Effector CD4-positive, alpha-beta T cell (primary cell): ENCODE results near the gene BACH2.
"Not testable (repeated sequence)": the region's sequence is repeated elsewhere in the genome, so short reads cannot be mapped to it uniquely, and the experiment has no call there.

Experiments
- DNase-seq: peaks from one replicate; pipeline ENCODE4 v3.0.0-alpha.2; 2020

The BACH2 gene

GRCh38 chr6:90180526-90180925 lies 116.1 kb downstream of the BACH2 start:
- no peak for DNase-seq

- no peak for DNase-seq
These were observed 117.2 kb downstream of the BACH2 start for GRCh38 chr6:90179190-90180169.

DNA sequence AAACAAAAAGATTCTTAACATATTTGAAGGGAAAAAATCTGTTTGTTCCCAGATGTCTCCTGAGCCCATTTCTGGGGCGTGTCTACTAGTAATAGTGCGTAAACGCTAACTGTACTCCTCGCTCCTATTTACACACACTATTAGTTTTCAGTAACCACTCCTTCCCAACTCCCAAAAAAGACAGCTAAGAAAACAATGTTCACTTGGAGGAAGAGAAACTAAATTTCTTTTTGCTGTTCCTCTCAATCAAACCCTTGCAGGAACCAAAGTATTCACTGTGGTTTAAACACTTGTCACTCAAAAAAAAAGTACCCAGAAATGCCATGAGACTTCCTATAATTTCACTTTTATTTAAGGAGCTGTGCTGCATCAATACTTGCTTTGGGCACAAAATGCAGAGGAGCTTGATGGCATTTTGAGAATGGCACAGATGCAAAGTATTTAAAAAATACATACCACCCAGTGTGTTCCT lies 118.2 kb downstream of the BACH2 start:
- no peak for DNase-seq

GRCh38 chr6:90177544-90178383 lies 118.9 kb downstream of the BACH2 start:
- no peak for DNase-seq

- DNase-seq = peak; percentile 28
These were observed 120.8 kb downstream of the BACH2 start for GRCh38 chr6:90175627-90176538.

- no peak for DNase-seq
These were observed 123.2 kb downstream of the BACH2 start for GRCh38 chr6:90173262-90173925.

DNA sequence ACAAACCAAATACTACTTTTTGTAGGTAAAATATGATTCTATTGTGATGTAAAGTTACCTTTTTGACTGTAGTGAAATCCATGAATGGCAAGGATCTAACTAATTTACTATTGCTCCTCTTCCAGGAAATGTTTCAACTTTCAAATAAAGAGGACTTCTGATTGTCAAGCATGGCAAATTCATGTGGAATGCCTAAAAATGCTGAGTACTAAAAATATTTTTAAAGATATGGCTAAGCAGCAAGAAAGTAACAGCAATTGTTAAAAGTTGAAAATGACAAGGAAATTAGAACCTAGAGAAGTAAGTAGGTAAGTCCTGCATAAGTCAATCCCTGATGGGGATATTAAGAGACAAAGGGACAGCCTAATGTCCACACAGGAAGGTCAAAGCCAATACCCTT lies 126.0 kb downstream of the BACH2 start:
- DNase-seq = no peak

- no peak for DNase-seq
These were observed 127.3 kb downstream of the BACH2 start for GRCh38 chr6:90169374-90169773.

DNA sequence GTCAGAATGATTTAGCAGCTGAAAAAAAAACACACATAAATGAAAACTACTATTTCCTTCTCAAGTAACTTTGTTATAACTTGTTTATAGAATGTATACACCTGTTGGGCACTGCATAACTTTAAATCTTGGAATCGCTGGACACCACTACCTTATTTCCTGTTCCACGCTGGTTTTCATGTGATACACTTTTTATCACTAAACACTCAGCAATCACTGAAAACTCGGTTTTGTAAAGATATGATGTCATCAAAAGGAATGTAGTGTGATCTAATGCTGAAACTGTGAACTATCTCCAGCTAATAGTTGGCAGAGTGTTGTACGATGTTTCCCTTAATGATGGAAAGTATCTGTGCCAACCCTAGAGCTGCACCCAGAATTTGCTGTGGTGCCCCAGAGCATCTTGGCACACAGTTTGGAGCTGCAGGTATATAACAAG lies 127.9 kb downstream of the BACH2 start:
- DNase-seq = no peak

DNA sequence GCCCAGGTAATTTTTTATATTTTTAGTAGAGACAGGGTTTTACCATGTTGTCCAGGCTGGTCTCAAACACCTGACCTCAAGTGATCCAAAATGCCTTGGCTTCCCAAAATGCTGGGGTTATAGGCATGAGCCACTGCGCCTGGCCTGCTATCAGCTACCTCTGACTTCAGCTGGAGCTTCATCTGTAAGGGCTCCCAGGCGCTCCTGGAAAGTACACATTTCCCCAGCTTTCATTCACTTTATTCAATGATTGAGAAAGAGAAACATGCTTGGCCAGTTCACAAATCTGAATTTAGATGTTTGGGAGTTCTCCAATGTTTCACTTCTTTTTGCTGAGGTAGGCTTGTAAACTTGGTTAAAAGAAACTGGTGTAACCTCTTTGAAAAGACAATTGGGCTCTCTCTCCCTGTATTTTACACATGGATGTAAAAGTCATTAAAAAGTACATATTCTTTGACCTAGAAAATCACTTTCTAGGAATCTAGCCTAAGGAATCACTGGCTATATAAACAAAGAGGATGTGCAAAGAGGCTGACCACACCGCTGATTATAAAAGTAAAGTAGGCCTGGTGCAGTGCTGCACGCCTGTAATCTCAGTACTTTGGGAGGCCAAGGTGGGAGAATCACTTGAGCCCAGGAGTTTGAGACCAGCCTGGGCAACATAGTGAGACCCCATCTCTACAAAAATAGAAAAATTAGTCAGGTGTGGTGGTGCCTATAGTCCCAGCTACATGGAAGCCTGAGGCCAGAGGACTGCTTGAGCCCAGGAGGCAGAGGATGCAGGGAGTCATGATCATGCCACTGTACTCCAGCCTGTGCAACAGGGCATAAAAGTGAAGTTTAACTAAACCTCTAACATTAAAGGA lies 128.9 kb downstream of the BACH2 start:
- no peak for DNase-seq

- not testable (repeated sequence) for DNase-seq
These were observed 130.3 kb downstream of the BACH2 start for GRCh38 chr6:90166155-90166924.

- no peak for DNase-seq
These were observed 133.8 kb downstream of the BACH2 start for GRCh38 chr6:90162648-90163387.

DNA sequence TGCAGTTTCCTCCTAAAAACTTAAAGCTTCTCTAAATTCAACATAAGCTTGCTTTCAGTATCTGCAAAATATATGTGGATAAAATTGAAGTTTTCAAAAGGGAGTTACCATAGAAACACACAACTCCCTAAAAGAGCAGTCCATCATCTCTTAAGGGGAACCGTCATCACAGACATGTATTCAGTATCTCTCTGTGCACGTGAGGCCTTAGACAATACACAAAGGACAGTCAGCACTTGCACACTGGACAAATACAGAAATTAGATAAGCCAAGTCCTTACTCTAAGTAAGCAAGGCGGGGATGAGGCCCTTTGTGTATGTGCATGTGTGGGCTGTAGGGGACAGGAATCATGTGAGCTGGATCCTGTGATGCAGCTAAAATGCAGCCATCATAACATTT lies 136.6 kb downstream of the BACH2 start:
- no peak for DNase-seq

- DNase-seq = no peak
These were observed 137.2 kb downstream of the BACH2 start for GRCh38 chr6:90159452-90159851.

- no peak for DNase-seq
These were observed 137.7 kb downstream of the BACH2 start for GRCh38 chr6:90158936-90159335.

- DNase-seq = no peak
These were observed 139.2 kb downstream of the BACH2 start for GRCh38 chr6:90157441-90157840.

- peak; percentile 39 for DNase-seq
These were observed 139.8 kb downstream of the BACH2 start for GRCh38 chr6:90156861-90157260.

DNA sequence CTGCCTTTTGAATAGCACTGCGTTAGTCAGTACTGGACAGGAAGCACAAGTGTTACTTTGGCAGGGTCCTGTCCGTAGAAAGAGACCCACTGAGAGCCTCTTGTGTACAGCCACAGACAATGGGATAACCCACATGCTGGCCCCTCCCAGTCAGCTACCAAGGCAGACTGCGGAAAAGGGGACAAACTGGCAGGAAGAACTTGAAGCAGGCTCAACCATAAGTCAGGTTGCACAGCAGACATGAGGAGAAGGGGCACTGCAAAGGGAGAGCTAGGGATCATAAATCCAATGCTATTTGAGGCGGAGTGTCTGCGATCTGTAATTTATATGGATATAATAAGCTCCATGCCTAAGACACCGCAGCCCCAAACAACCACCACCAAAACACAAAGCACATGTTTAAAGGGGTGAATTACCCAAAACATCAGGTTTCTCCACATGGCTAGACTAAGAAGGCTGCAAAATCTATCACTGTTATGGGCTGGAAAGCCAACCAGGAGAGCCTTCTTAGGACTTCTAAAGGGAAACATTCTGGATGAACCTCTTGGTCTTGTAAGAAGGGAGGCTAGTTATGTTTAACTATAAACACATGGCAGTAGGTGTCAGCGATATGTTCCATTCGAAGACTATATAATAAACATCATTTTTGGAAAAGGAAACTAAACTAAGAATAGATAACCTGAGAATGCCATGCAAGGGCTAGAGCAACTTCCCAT lies 141.7 kb downstream of the BACH2 start:
- no peak for DNase-seq
